Mucosa of descending colon (tissue), 3 donors: ENCODE data around the gene IL23R. TPM values are rescaled to one million over a fixed set of nuclear protein-coding genes. Genes with fewer than 3 reads are reported as not detected.

ENCODE experiments used
- ATAC-seq: fragments of 200-7000 bp; cut with Tn5 transposase; one replicate; pipeline ENCODE4 v1.9.1; 2020; ENCODE audit warnings: mild to moderate bottlenecking, moderate library complexity
- DNase-seq, 3 donors: peaks; one replicate each; pipeline ENCODE4 v3.0.0-alpha.2; 2020
- H3K36me3 ChIP-seq: fragments of 200-600 bp; one replicate; pipeline ENCODE4 v1.8.0; 2021; ENCODE audit warnings: low read depth, mild to moderate bottlenecking
- H3K4me1 ChIP-seq: fragments of 200-600 bp; one replicate; pipeline ENCODE4 v1.8.0; 2021; ENCODE audit warnings: low read depth, mild to moderate bottlenecking
- H3K4me3 ChIP-seq: fragments of 200-600 bp; one replicate; pipeline ENCODE4 v1.8.0; 2021; ENCODE audit warnings: mild to moderate bottlenecking
- H3K9me3 ChIP-seq: fragments of 200-600 bp; one replicate; pipeline ENCODE4 v1.8.0; 2021; ENCODE audit warnings: mild to moderate bottlenecking
- intact Hi-C, 2 donors: fragments of 100-400 bp; cut with DNase I in 1 of 2; cut with micrococcal nuclease in 1 of 2; formaldehyde crosslinking; loops; one replicate each; pipeline versions ENCODE4 v1.11.0 to v1.11.1; 2022; cut with DNase I, micrococcal nuclease
- total RNA-seq, 3 donors: library from RNA; stranded (reverse); fragmentation: NEBNext Ultra II Directional in 2 of 3; extraction: Animal tissue kit (Norgen Biotek cat#: 25700) in 2 of 3; gene quantifications; one replicate each; pipeline versions ENCODE4 v1.2.1 to v1.2.4, GENCODE V29; 2021 to 2023
- TF ChIP-seq, protein P1 (sequence below): fragments of 200-600 bp; IDR thresholded peaks from one replicate; pipeline ENCODE4 v1.8.0; 2022; ENCODE audit warnings: antibody characterized with exemption, mild to moderate bottlenecking
- donor health status: DM: no; HTN: no; CAD: no; lungs with moderate emphysema.
- donor health status: DM: no; HTN: no; CAD: no.
- donor health status: DM: no; HTN: yes; CAD: no.

Gene IL23R
- total RNA-seq, 3 donors from 2014 or later, result 1.1 to 3.4 (median 2.5) TPM

GRCh38 chr1:67250051-67250653 is 83.9 kb downstream of the IL23R start:
- H3K4me3 ChIP-seq, result no peak overlapping the region
- H3K36me3 ChIP-seq, result no peaks in the 10 kb centered on the region
- TF ChIP-seq, protein P1, sequence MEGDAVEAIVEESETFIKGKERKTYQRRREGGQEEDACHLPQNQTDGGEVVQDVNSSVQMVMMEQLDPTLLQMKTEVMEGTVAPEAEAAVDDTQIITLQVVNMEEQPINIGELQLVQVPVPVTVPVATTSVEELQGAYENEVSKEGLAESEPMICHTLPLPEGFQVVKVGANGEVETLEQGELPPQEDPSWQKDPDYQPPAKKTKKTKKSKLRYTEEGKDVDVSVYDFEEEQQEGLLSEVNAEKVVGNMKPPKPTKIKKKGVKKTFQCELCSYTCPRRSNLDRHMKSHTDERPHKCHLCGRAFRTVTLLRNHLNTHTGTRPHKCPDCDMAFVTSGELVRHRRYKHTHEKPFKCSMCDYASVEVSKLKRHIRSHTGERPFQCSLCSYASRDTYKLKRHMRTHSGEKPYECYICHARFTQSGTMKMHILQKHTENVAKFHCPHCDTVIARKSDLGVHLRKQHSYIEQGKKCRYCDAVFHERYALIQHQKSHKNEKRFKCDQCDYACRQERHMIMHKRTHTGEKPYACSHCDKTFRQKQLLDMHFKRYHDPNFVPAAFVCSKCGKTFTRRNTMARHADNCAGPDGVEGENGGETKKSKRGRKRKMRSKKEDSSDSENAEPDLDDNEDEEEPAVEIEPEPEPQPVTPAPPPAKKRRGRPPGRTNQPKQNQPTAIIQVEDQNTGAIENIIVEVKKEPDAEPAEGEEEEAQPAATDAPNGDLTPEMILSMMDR, result no peak
- H3K9me3 ChIP-seq, result peaks cover 19% of the 10 kb centered on the region
- intact Hi-C loops, result no loop called here
- no peak for ATAC-seq
- DNase-seq, result no peak
- no peaks in the 10 kb centered on the region for H3K4me1 ChIP-seq

DNA sequence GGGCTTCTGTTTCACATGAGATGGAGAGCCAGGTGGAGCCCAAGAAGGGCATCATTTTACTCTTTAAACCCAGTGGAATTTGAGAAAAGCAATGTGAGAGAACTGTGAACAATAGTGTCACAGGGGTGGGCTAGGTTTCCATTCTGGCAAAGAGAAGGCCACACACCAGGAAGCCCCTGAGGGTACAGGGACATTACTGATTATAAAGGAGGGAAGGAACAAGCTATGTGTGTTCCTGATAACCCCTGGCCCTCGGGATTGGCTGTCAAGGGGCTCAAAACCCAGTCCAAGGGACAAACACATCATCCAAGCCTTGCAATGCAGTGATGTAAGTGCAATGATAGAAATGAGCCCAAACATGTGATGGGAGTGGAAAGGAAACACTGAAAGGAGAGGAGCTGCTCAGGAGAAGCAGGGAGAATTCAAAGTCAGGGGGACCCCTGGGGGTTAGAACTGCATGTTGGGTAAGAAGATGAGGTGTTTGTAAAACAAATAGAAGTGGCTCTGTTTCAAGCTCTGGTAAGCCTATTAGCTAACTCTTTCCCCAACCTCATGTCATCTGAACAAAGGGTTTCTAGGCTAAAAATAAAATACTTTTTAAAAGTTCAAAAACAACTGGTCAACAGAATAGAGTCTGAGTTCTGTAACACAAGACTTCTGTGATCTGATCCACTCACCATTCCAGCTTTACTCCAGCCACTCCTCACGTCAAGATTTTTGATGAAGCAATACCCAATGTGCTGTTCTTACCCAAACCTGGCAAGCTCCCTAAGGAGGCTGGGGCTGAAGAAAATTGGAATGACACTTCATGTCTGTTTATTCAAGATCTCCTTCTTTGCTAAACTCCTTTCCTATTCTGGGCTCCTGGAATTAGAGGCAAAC is 90.3 kb downstream of the IL23R start:
- no peak for ATAC-seq
- no peak overlapping the region for H3K4me3 ChIP-seq
- intact Hi-C loops, result no loop called here
- TF ChIP-seq, protein P1, result no peak
- H3K4me1 ChIP-seq, result no peaks in the 10 kb centered on the region
- H3K9me3 ChIP-seq, result no peaks in the 10 kb centered on the region
- no peaks in the 10 kb centered on the region for H3K36me3 ChIP-seq
- DNase-seq, result no peak

DNA sequence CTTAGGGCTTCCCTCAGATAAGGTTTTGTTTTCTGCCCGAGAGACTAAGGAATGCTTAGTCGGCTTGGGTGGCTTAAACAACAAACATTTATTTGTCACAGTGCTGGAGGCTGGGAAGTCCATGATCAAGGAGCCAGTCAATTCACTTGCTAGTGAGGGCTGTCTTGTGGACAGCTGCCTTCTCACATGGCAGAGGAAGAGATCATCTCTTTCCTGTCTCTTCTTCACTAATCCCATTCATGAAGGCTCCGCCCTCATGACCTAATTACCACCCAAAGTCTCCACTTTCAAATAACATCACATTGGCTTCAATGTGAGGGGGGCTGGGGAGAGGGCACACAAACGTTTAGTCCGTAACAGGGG is 90.9 kb downstream of the IL23R start:
- Histone ChIP-seq H3K9me3 (no peaks in the 10 kb centered on the region), H3K36me3 (no peaks in the 10 kb centered on the region), H3K4me1 (no peaks in the 10 kb centered on the region), H3K4me3 (no peak overlapping the region)
- intact Hi-C loops, result no loop called here
- DNase-seq (no peak), ATAC-seq (no peak)
- TF ChIP-seq, protein P1, result no peak

- TF ChIP-seq, protein P1, result no peak
- no peak for ATAC-seq
- intact Hi-C loops, result no loop called here
- H3K4me3 ChIP-seq, result no peak overlapping the region
- no peaks in the 10 kb centered on the region for H3K9me3 ChIP-seq
- H3K4me1 ChIP-seq, result no peaks in the 10 kb centered on the region
- DNase-seq, result peak in 1 of 3 donors; percentile 9
- H3K36me3 ChIP-seq, result no peaks in the 10 kb centered on the region
Observed at GRCh38 chr1:67261680-67262079, 95.4 kb downstream of the IL23R start.

DNA sequence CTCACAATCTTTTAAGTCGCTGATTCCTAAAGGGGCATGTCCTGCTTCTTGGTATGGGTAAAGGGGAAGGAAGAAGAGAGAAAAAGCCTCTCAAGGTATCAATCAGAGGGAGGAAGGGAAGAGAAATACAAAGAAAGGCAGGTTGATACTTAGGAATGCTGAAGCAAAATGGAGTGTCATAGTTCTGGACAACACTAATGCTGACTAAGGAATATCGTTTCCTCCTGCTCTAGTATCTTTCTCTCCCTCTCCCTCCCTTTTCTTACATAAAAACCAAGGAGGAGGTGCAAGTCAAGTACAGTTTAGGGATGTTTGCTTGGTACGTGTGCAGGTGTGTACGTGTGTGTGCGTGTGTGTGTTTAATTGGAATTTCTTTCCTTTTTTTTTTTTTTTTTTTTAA is 96.5 kb downstream of the IL23R start:
- DNase-seq (no peak), ATAC-seq (no peak)
- TF ChIP-seq, protein P1, result no peak
- Histone ChIP-seq H3K9me3 (no peaks in the 10 kb centered on the region), H3K36me3 (no peaks in the 10 kb centered on the region), H3K4me1 (no peaks in the 10 kb centered on the region), H3K4me3 (no peak overlapping the region)
- intact Hi-C loops, result no loop called here
